Measurements from ENCODE around the gene F7.
"Not testable (repeated sequence)": the region's sequence is repeated elsewhere in the genome, so short reads cannot be mapped to it uniquely, and the experiment has no call there.

The F7 gene

DNA sequence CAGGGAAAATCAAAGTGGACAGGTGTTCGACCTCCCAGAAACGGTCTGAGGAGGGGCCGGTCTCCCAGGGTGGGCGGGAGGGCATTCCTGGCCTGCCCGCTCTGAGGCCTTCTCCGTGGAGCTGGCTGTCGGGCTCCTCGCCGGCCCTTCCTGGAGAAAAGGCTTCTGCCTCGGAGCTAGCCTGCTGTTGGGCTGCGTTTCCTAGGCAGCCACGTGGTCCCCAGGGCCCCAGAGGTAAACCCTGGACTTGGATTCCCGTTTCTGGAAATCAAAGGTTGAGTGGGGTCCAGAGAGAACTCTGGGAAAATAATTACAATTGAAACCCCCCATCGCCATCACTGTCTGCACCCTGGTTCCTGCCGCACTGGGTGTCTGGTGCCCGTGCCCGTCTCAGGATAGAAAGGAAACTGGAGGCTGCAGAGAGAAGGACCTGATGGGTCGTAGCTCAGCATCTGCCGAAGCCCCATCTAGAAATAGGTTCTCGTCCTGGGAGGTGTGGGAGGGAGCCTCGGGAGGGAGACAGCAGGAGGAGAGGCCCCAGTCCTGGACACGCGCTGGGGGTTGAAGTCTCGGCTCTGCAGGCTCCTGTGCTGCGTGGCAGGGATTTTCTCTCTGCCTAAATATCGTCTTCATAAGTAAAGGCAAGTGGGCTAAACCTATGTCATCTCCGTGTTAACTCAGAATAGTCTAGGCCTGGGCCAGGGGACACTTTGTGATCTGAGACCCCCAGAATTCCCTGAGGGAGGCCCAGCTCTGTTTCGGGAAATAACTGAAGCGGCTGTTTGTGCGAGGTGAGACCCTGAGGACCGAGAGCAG is 45.2 kb downstream of the F7 start:
- in situ Hi-C loops (cut with MboI; ENCODE audit: low sequenced_read_pairs): no loop called here

DNA sequence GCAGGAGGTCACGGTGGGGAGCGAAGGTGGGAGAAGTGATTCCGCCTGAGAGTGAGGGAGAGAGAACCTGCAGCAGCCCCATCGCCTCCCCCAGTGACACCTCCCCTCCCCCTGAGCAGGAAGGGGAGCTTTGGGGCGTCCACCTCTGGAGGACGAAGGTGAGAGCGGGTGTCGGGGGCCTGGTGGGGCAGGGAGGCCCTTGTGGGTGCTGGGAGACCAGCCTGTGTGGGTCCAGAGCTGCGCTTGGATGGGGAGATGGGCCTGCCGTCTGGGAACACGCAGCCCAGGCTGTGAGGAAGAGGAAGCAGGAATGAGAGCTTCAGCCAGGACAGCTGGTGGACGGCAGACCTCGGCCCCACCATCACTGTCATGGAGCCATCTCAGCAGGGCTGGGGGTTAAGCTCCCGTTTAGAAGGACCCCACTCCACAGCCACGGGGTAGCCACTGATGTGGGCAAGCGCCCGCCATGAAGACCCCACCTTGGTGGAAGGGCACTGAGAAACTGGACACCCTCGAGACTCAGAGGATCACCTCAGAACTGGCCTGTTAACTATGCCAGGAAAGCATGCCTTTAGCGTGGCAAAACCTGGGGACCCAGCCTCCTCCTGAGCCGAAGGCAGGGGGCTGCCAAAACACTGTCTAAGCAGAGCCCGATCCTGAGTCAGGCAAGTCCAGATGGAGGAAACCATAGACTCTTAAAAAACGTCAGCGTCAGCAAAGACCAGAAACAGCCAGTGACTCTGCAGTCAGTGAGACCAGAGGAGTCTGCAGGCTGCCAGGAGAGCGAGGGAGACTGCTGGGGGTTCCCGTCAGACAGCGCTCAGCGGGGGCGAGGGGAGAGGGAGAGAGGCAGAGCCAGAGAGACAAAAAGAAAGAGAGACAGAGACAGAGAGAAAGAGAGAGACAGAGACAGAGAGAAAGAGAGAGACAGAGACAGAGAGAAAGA is 46.4 kb downstream of the F7 start:
- in situ Hi-C loops (cut with MboI; ENCODE audit: low sequenced_read_pairs): no loop called here

DNA sequence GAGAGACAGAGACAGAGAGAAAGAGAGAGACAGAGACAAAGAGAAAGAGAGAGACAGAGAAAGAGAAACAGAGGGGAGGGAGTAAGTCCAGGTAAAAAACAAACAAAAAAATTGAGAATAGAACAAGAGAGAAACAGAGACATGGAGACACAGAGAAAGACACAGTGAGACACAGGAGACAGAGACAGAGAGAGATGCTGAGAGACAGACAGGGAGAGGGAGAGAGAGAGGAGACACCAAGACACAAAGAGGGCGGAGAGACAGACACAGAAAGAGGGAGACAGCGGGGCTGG is 47.0 kb downstream of the F7 start:
- in situ Hi-C loops (cut with MboI; ENCODE audit: low sequenced_read_pairs): no loop called here

DNA sequence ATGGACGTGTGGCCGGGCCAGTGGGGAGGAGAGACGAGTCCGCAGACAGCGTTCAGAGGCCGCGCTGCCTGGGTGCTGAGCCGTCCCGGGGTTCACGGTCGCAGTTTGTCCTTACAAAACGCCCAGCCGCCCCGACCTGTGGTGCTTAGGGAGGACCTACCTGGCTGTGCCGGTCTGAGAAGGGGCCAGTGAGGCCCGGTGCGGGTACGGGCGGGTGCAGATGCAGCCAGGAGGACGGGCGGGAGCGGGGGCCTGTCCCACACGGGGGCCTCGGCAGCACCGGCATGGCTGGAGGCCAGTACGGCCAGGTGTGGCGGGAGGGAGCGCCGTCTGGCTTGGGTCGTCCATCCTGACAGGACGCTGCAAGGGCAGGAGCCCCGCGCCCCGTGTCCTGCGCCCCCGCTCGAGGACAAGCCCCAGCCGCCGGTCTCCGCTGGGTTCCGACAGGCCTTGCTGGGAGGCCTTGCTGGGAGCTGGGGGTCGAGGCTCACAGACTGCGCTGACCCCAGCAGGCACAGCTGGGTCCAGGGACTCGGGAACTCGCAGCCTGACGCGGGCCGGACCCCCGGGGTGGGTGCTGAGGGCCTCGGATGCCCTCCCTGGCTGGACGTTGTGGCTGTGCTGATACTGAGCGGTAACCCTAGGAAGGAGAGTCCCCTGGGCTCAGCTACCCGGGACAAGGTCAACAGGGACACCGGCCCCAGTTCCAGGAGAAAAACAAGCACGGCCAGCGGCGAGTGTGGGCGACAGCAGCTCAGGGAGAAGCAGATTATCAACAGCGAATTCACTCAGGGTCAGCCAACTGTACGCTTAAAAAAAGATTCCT is 47.6 kb downstream of the F7 start:
- in situ Hi-C loops (cut with MboI; ENCODE audit: low sequenced_read_pairs): no loop called here

DNA sequence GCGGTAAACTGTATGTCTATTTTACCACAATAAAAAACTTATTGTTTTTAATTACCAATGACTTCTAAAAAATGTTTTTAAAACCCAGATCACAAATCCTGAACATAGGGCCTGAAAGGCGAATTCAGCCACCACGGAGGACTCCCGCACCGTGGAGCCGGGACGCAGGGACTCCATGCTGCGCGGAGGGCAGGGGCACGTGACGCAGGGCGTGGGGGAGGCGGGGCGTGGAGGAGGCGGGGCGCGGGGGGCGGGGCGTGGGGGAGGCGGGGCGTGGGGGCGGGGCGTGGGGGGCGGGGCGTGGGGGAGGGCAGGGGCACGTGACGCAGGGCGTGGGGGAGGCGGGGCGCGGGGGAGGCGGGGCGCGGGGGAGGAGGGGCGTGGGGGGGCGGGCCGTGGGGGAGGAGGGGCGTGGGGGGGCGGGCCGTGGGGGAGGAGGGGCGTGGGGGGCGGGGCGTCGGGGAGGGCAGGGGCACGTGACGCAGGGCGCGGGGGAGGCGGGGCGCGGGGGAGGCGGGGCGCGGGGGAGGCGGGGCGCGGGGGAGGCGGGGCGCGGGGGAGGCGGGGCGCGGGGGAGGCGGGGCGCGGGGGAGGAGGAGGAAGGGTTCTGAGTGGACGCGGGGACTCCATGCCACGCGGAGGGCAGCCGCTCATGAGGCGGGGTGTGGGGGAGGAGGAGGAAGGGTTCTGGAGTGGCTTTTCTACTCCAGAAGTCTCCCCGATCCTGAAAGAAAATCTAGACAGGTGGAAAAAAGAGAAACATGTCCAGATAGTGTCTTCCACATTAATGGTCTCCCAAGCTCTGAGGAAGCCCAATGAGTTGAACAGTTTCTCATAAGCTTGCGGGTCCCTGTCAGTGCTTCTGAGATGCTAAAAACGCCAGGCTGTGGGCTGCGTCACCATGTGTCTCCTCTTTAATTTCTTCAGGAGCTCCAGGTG is 48.5 kb downstream of the F7 start:
- in situ Hi-C loops (cut with MboI; ENCODE audit: low sequenced_read_pairs): no loop called here

DNA sequence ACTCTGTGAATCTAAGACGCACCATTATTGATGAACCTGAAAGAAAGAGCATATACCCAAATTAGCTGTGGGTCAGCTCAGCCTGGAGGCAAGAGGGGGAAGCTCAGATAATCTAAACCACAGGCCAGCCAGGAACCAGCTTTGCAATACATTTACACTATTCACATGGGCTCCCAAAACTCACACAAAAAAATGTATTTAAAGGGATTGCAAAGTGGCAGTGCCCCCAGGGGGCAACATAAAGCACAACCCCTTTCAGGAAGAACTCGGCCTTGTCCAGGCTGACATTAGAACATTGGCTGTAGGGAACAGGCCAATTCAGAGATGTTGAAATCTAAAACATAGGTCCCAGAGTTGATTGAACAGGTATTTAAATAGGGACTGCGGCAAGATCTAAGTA is 49.6 kb downstream of the F7 start:
- in situ Hi-C loops (cut with MboI; ENCODE audit: low sequenced_read_pairs): no loop called here

GRCh38 chr13:113155982-113156655 is 50.5 kb downstream of the F7 start:
- in situ Hi-C loops (cut with MboI; ENCODE audit: low sequenced_read_pairs): no loop called here

GRCh38 chr13:113157206-113157928 is 51.8 kb downstream of the F7 start:
- in situ Hi-C loops (cut with MboI; ENCODE audit: low sequenced_read_pairs): no loop called here

GRCh38 chr13:113157929-113158747 is 52.5 kb downstream of the F7 start, which contains the start of gene PROZ:
Gene PROZ, plus strand, starts transcription at chr13:113158648. Its CDS starts 13 bp downstream, at chr13:113158661.
- in situ Hi-C loops (cut with MboI; ENCODE audit: low sequenced_read_pairs): no loop called here

DNA sequence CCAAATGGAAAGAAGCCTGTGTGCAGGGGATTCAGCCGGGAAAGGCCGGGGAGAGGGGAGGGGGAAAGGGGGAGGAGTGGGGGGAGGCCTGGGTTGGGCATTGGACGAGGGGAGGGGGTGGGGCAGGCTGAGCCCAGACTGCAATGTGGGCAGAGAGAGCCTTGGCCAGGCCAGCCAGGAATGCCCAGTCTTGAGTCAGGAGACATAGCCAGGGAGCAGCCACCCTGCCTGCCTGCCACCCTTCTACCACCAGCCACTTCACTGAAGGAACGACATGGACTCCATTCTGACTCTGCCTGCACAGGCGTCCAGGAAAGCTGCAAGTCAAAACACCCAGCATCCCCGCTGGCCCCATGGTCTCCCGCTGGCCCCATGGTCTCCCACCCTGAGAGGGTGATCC is 53.4 kb downstream of the F7 start:
- in situ Hi-C loops (cut with MboI; ENCODE audit: low sequenced_read_pairs): no loop called here

- in situ Hi-C loops (cut with MboI; ENCODE audit: low sequenced_read_pairs): no loop called here
These were observed 54.1 kb downstream of the F7 start for GRCh38 chr13:113159701-113160100.

DNA sequence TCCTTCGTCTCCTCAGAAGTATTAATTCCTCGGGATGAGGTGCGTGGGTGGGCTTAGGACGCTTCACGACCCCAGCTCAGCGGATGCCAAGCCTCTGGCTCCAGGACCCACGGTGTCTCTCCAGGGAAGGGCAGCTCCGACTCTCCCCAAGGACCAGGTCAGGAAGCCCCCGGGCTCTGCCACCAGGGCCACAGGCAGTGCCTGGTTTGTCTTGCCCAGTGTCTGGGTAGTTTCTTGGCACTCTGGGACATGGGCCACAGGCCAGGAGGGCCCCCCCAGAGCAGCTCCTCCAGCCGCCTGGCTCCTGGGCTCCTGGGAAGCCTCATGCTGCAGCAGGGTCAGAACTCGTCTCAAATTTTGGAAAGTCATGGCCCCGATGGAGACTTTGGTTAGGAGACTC is 55.4 kb downstream of the F7 start:
- in situ Hi-C loops (cut with MboI; ENCODE audit: low sequenced_read_pairs): no loop called here

GRCh38 chr13:113161433-113161832 is 55.8 kb downstream of the F7 start:
- in situ Hi-C loops (cut with MboI; ENCODE audit: low sequenced_read_pairs): no loop called here

- in situ Hi-C loops (cut with MboI; ENCODE audit: low sequenced_read_pairs): not testable (repeated sequence)
These were observed 56.4 kb downstream of the F7 start for GRCh38 chr13:113161975-113162374.

DNA sequence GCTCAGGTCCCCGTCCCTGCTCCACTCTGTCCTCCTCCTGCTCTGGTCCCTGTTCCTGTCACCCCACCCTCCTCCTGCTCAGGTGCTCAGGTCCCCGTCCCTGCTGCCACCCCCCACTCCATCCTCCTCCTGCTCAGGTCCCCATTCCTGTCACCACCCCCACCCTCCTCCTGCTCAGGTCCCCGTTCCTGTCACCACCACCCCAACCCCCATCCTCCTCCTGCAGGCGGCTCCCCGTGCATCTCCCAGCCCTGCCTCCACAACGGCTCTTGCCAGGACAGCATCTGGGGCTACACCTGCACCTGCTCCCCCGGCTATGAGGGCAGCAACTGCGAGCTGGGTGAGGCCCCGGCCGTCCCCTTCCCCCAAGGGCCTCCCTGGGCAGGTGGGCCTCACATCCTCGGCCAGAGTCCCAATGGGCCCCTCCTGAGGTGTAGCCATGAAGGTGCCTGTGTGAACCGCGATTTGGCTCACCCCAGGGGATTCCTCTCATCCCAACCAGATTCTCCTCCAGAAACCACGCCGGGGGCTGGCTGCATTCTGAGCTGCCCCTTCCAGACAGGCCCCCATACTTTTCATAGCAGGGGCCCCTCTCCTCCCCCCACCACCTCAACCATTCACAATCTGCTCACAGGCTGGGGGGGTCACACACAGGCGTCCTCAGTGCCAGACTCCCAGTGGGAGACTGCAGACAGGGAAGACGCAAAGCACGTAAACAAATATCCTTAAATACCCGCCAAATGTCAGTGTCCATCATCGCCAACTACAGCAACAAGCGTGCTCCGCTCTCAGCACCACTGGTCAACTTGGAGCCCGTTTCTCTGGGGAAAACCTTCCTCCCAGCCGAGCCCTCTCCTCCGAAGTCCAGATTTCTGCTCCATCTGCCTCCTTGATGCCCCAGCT is 57.4 kb downstream of the F7 start:
- in situ Hi-C loops (cut with MboI; ENCODE audit: low sequenced_read_pairs): no loop called here

GRCh38 chr13:113164492-113164891 is 58.9 kb downstream of the F7 start:
- in situ Hi-C loops (cut with MboI; ENCODE audit: low sequenced_read_pairs): no loop called here

DNA sequence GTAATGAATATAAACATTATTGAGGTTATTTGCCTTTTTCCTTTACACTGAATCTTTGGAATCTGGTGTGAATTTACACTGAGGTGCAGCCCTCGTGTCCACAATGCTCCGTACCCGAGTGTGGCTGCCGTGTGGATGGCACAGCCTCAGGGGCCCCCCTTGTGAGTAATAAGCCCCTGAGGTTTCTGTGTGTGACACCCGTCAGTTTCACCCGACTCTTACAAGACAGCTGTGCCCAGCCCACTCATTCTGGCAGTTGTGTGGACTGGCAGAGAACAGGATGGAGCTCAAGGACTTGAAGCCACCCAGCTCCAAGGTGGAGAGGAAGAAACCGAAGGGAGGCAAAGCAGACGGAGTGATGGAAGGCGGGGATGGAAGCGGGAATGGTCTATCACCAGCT is 60.7 kb downstream of the F7 start:
- in situ Hi-C loops (cut with MboI; ENCODE audit: low sequenced_read_pairs): no loop called here

Measured in HL-60/S4 treated with phorbol 12-myristate 13-acetate at 8.2 ng/mL for 4 days and 3 days (cell line).